ENCODE data around the gene SH3PXD2B.

DNA sequence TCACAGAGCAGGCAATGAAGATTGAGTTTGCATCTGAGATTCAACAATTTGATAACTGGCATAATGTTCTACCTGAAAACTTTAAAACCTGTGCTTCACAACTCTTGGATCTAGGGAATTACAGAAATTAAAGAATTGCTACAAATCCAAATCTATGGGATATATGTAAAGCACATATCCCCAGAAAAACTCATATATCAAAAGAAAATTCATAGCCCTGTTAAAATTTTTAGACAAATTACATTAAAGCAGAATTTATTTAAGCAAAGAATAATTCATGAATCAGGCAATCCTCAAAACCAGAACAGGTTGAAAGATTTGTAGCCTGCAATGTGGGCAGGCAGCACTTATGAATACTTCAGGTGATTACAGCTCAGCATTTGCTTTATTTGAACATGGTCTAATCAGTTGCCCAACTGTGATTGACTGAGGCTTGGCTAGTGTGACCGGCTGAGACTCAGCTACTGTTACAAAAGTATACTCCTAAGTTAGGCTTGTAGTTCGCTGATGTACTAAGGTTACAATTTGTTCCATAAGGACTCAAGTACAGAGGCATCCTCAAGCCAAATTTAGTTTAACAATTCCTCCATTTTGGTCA, 160.5 kb downstream of the SH3PXD2B start:
- peak in 3 of 11 experiments; percentile 6 to 17 (median 15) for TF ChIP-seq CTCF (IDR thresholded peaks at IDR 0.05 in 8 of 11, conservative IDR thresholded peaks at IDR 0.05 in 3 of 11)
- TF ChIP-seq POLR2AphosphoS5 (IDR thresholded peaks at IDR 0.05), result no peak
